Measurements from ENCODE around the gene BSND.

The BSND gene

DNA sequence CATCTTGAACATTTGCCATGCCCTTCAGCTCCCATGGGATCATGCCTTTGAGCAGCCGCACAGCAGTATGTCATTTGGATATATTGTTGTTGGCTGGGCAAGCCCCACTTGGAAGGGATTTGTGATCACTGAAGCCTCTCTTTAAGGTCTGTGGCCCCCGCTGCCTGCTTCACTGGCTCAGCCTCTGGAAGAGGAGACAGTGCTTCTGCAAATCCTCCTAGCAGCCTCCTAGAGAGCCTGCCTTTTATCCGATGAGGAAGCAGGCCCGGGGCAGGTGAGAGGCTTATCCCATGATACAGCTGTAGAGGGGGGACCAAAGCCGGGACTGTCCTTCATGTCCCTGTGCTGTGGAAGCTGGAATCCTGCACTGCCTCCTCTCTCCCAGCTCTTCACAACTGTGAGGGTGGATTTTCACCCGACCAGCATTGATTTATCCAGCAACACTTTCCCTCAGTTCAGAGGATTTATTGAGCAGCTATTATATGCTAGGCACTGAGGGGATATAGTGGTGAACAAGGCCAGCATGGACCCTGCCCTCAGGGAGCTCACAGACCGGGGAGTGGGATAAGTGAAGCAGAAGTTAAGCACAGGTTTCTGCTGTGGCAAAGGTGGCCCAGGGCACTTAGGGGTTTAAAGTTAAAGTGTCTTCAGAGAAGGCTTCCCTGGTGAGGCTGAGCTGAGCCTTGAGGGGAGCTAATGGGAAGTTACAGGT, 14.4 kb upstream of the BSND start:
- Mint-ChIP-seq H3K9me3 (no peaks in the 10 kb centered on the region), H3K27me3 (peaks cover 21% of the 10 kb centered on the region), H3K4me1 (no peaks in the 10 kb centered on the region), H3K27ac (no peak overlapping the region), H3K36me3 (no peaks in the 10 kb centered on the region), H3K4me3 (no peak overlapping the region)

DNA sequence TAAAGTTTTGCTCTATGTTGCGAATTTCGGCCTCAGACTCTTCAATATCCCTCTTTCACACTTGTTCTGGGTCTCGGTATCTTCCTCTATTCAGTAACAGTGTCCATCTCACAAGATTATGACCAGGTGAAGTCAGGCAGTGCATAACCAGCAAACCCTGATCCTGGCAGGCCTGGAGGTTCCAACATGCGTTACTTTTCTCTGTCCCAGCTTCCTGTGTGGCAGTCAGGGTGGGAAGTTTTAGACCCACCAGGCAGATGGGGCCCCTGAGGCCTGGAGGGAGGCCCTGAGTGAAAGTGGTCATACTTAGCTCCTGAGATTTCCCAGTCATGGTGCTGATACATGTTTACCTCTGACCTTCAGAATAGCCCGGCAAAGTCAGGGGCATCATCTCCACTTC, 13.2 kb upstream of the BSND start:
- Mint-ChIP-seq H3K4me3 (no peak overlapping the region), H3K9me3 (no peaks in the 10 kb centered on the region), H3K4me1 (no peaks in the 10 kb centered on the region), H3K27ac (no peak overlapping the region), H3K27me3 (peaks cover 16% of the 10 kb centered on the region), H3K36me3 (no peaks in the 10 kb centered on the region)

DNA sequence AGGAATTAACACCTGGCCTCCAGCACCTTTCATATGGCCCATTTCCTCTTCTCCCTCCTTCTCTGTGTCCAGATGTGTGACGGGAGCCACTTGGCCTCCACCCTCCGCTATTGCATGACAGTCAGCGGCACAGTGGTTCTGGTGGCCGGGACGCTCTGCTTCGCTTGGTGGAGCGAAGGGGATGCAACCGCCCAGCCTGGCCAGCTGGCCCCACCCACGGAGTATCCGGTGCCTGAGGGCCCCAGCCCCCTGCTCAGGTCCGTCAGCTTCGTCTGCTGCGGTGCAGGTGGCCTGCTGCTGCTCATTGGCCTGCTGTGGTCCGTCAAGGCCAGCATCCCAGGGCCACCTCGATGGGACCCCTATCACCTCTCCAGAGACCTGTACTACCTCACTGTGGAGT, 12.7 kb upstream of the BSND start:
- H3K27ac Mint-ChIP-seq = no peak overlapping the region
- peaks cover 15% of the 10 kb centered on the region for H3K27me3 Mint-ChIP-seq
- no peak overlapping the region for H3K4me3 Mint-ChIP-seq
- H3K9me3 Mint-ChIP-seq = no peaks in the 10 kb centered on the region
- no peaks in the 10 kb centered on the region for H3K4me1 Mint-ChIP-seq
- no peaks in the 10 kb centered on the region for H3K36me3 Mint-ChIP-seq

DNA sequence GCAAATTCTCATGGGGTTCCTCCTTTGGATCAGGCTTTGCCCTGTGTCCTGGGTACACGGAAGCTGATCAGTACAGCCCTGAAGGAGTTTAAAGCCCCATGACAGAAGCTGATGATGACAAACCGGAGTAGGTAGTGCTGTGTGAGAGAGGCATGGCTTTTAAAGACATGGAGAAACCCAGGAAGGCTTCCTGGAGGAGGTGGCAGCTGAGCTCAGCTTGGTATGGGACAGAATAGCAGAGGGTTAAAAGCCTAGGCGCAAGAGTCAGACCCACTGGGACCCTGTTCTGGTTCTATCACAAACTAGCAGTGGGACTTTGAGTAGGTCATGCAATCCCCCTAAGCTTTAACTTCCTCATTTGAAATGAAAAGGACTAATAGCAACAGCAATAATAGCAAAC, 12.2 kb upstream of the BSND start:
- Mint-ChIP-seq H3K27ac (peak overlapping the region; percentile 26), H3K4me3 (no peak overlapping the region), H3K9me3 (no peaks in the 10 kb centered on the region), H3K36me3 (no peaks in the 10 kb centered on the region), H3K27me3 (peaks cover 10% of the 10 kb centered on the region), H3K4me1 (no peaks in the 10 kb centered on the region)

DNA sequence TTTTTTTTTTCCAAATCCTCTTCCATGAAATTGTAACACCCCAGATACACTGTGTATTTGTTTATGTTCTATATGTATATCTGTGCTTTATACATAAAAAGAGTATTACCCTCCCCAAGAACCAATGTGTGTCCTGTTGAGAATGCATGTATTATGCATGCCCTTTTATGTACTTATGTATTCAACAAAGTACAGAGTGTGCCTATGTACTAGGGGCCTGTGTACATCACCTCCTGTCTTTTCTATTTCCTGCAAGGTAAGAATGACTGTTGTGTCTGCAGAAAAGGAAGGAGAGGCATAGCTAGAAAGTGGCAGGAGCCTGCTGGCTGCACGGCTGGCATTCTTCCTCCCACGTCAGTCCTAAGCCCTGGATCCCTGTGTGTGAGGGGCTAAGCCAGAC, 11.3 kb upstream of the BSND start:
- Mint-ChIP-seq H3K27me3 (peaks cover 3% of the 10 kb centered on the region), H3K4me1 (no peaks in the 10 kb centered on the region), H3K4me3 (no peak overlapping the region), H3K9me3 (no peaks in the 10 kb centered on the region), H3K27ac (no peak overlapping the region), H3K36me3 (no peaks in the 10 kb centered on the region)

DNA sequence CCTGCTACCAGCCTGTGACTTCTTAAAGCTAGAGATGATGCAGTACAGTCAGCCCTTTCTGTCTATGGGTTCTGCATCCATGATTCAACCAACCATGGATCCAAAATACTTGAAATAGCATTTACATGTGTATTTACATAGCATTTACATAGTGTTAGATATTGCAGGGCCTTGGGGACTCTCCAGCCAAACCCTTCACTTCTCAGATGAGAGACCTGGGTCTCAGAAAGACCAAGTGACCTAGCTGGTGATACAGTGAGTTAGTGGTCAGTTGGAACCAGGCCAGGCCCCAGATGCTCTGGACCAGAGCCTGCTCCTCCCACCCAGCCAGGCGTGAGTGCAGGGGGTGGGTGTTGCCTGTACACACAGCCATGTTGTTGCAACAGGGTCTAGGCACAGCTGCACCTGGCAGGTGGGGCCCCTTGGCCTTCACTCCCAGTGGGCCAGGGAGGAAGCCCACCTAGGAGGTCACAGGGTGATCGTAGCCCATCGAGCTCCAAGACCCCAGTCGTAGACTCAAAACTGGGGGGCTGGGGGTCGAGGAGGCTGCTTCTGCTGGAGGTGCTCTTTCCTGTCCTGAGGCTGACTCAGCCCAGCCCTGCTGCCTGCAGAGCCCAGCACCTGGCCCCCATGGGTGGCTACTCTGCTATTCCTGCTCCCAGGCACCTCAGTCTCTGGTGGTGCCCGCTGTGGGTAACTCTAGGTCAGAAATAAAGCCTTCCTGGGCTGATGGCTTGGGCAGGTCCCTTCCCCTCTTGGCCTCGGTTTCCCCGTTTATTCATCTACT, 10.6 kb upstream of the BSND start:
- H3K4me3 Mint-ChIP-seq = no peak overlapping the region
- H3K4me1 Mint-ChIP-seq = no peaks in the 10 kb centered on the region
- H3K27ac Mint-ChIP-seq = no peak overlapping the region
- no peaks in the 10 kb centered on the region for H3K36me3 Mint-ChIP-seq
- H3K27me3 Mint-ChIP-seq = peaks cover 2% of the 10 kb centered on the region
- no peaks in the 10 kb centered on the region for H3K9me3 Mint-ChIP-seq

DNA sequence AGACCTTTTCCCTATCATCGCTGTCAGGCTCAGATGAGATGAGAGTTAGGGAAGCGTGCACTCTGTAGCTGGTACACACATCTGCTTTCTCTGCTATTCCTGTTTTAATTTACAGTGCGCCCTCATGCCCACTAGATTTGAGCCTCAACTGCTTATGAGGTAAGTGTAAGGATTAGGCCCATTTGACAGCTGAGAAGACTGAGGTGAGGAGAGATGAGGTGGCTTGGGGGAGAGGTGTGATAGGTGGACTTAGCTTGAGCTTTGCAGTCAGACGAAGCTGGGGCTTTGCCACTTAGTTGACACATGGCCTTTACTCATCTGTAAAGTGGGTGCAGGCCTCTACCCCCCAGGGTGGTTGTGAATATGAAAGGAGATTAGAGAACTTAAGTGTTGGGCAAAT, 9.8 kb upstream of the BSND start:
- H3K27me3 Mint-ChIP-seq = peaks cover under 1% of the 10 kb centered on the region
- H3K9me3 Mint-ChIP-seq = no peaks in the 10 kb centered on the region
- H3K4me3 Mint-ChIP-seq = no peak overlapping the region
- no peaks in the 10 kb centered on the region for H3K36me3 Mint-ChIP-seq
- no peaks in the 10 kb centered on the region for H3K4me1 Mint-ChIP-seq
- H3K27ac Mint-ChIP-seq = peak overlapping the region; percentile 55

DNA sequence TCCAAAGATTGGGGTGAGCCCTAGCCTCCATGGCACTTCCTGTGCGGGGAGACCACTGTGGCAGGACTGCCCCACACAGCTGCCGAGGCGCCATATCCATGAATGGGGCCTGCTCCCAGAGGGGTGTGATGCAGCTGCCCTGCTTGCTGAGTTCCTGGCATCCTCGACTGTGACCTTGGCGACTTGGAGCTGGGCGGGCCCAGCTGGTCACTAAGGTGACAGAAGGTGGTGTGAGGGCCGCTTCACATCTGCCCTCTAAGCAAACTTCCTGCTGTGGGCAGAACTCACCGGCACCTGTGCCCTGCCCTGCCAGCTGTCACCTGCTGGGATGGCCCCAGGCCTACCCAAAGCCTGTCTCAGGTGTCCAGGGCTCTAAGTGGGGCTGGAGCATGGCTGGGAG, 9.3 kb upstream of the BSND start:
- H3K4me1 Mint-ChIP-seq = no peaks in the 10 kb centered on the region
- H3K36me3 Mint-ChIP-seq = no peaks in the 10 kb centered on the region
- no peaks in the 10 kb centered on the region for H3K27me3 Mint-ChIP-seq
- no peak overlapping the region for H3K4me3 Mint-ChIP-seq
- no peaks in the 10 kb centered on the region for H3K9me3 Mint-ChIP-seq
- no peak overlapping the region for H3K27ac Mint-ChIP-seq

DNA sequence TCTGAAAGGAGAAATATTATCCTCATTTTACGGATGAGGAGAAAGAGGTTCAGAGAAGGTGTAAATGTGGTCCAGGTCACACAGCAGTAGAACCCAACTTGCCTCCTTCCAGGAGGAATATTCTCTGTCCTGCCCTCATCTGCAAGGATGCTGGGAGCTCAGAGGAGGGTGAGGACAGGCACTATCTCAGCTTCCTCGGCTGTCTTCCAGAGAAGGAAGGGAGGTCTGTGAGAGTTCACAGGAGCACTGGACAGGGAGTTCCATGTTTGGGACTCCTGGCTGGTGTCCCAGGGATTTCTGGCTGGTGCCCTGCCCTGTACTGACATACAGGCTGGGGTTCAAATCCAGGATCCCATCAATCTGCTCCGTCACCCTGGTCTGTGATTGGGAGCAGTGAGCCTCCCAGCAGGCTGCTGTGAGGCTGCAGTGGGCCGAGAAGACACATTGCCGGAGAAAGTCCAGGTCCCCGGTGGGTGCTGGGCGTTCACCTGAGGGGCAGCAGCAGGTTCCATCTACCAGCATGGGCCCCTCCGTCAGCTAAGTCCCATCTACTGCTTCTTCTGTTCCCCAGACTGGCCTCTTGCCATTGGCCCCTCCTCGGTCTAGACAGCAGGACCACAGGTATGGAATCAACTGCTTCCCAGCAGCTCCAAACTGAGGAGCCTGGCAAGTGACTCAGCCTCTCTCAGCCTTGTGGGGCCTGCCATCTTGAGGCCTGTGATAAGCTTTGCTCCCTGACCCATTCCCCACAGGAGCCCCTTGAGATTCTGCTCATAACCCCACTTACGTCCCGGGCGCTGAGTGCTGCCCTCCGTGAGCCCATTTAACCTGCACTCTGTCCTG, 8.5 kb upstream of the BSND start:
- H3K27ac Mint-ChIP-seq = no peak overlapping the region
- H3K4me3 Mint-ChIP-seq = no peak overlapping the region
- H3K9me3 Mint-ChIP-seq = no peaks in the 10 kb centered on the region
- H3K36me3 Mint-ChIP-seq = no peaks in the 10 kb centered on the region
- H3K4me1 Mint-ChIP-seq = peaks cover 1% of the 10 kb centered on the region
- no peaks in the 10 kb centered on the region for H3K27me3 Mint-ChIP-seq

DNA sequence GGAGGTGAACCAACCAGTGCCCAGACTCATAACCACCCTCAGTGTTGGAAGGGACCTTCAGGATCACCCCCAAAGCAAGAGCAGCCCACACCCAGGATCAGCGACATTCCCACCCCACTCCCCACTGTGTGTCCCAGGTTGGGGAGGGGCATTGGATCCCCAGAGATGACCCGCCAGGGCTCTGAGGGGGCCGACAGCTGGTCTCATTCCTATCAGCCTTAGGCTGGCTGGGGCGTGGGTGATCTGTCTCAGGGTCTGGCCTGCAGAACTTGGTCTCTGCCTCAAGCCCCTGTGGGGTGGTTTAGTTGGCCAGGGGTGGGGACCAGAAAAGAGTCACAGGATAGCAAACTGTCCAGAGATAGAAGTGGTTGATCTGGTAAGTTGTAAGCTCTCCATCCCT, 7.8 kb upstream of the BSND start:
- no peaks in the 10 kb centered on the region for H3K9me3 Mint-ChIP-seq
- no peaks in the 10 kb centered on the region for H3K36me3 Mint-ChIP-seq
- H3K27me3 Mint-ChIP-seq = peaks cover 6% of the 10 kb centered on the region
- H3K4me1 Mint-ChIP-seq = peaks cover 8% of the 10 kb centered on the region
- H3K27ac Mint-ChIP-seq = no peak overlapping the region
- no peak overlapping the region for H3K4me3 Mint-ChIP-seq

DNA sequence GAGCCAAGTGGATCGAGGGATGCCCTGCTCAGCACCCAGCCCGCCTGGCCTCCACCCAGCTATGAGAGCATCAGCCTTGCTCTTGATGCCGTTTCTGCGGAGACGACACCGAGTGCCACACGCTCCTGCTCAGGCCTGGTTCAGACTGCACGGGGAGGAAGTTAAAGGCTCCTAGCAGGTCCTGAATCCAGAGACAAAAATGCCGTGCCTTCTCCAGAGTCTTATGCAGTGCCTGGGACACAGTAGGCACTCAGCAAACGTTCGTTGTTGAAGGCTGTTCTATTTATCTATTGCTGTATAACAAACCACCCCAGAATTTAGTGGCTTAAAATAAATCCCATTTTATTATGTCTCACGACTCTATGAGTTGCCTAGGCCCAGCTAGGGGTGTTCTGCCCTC, 6.8 kb upstream of the BSND start:
- H3K36me3 Mint-ChIP-seq = no peaks in the 10 kb centered on the region
- H3K9me3 Mint-ChIP-seq = no peaks in the 10 kb centered on the region
- H3K27ac Mint-ChIP-seq = no peak overlapping the region
- H3K4me3 Mint-ChIP-seq = no peak overlapping the region
- H3K27me3 Mint-ChIP-seq = peaks cover 15% of the 10 kb centered on the region
- H3K4me1 Mint-ChIP-seq = peaks cover 18% of the 10 kb centered on the region

DNA sequence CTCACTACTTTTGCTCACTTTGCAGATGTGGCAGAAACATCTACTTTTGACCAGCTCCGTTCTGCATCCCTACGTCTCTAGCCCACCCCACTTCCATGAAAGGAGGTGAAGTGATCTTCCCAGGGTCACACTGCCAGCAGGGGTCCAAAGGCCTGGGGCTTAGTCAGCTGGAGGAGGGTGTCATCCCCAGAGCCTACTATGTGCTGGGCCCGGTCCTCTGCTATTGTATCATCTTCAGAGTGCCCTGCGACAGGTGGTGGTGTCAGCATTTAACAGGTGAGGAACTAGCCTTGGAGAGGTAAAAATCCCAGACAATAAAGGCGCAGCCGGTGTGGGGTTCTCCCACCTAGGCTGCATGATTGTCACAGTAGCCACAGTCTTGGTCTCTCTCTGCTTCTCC, 5.6 kb upstream of the BSND start:
- no peak overlapping the region for H3K27ac Mint-ChIP-seq
- H3K27me3 Mint-ChIP-seq = peaks cover 19% of the 10 kb centered on the region
- no peak overlapping the region for H3K4me3 Mint-ChIP-seq
- peaks cover 22% of the 10 kb centered on the region for H3K4me1 Mint-ChIP-seq
- H3K36me3 Mint-ChIP-seq = no peaks in the 10 kb centered on the region
- no peaks in the 10 kb centered on the region for H3K9me3 Mint-ChIP-seq

DNA sequence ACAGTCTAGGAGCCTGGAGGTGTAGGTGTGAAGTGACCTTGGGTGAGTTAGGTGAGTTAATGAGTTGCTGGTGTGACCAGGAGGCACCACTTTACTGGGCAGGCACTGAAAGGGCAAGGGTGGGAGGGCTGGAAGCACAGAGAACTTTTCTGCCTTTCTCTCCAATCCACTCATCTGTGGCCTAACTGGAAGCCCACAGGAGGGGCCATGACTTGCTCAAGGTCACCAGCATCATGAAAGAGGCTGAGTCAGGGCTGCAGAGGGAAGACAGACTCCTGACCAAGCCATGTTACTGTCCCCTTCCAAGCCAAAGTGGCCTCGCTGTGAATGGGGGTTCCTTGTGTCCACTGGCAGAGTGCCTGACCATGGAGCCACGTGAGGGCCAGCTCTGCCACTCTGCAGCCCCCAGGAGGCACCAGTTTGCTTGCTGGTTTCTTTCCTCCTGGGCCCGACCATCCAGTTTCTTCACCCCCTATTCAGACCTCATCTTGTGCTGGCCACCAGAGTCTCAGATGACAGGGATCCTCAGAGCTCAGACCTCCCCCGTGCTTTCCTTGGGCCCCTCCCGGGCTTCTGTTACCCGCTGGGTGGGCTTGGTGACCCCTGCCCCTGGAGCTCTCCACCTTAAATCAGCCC, 4.3 kb upstream of the BSND start:
- Mint-ChIP-seq H3K4me1 (peaks cover 22% of the 10 kb centered on the region), H3K9me3 (no peaks in the 10 kb centered on the region), H3K4me3 (no peak overlapping the region), H3K27me3 (peaks cover 19% of the 10 kb centered on the region), H3K27ac (no peak overlapping the region), H3K36me3 (no peaks in the 10 kb centered on the region)

DNA sequence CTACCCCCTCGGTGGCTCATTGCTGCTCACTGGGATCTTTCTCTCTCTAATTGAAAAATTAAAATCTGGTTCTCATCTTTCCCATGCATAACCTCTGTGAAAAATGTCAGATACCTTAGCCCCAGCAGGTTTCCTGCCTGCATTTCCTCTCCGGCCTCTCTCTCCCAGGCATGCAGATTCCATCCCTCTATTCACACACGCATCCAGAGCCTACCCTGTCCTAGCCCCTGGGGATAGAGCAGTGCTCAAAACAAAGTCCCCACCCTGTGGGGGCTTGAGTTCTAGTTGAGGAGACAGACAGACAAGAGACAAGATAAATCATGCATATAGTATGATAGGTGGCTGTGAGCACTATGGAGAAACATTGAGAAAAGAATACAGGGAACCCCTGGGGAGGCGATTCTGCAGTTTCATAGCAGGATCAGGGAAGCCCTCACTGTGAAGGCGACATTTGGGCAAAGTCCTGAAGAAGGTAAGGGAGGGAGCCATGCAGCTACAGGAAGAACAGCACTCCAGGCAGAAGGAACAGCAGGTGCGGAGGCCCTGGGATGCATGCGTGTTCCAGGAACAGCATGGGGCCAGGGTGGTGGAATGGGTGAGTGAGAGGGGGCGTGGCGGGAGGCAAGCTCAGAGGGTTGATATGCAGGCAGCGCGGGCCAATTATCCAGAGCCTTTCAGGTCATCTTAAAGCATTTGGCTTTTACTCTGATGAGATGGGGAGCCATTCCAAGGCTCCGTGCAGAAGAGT, 3.5 kb upstream of the BSND start:
- peaks cover 22% of the 10 kb centered on the region for H3K4me1 Mint-ChIP-seq
- H3K4me3 Mint-ChIP-seq = peak overlapping the region; percentile 12
- no peaks in the 10 kb centered on the region for H3K9me3 Mint-ChIP-seq
- H3K27me3 Mint-ChIP-seq = peaks cover 21% of the 10 kb centered on the region
- H3K27ac Mint-ChIP-seq = no peak overlapping the region
- no peaks in the 10 kb centered on the region for H3K36me3 Mint-ChIP-seq

DNA sequence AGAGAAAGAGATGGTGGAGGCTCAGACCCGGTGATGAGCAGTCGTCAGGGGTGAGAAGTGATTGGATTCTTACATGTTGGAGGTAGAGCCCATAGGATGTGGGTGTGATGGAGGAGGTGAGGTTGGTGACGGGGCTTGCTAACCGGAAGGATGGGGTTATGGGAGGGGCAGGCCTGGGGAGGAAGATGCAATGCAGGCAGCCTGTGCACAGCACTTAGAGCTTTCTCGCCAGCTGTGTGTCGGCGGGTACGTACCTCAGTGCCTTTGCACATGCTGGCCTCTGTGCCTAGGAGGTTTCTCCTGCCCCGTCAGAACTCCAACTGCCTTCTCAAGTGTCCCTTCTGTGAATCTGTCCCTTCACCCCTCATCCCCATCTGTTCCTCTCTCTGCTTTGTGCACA, 2.9 kb upstream of the BSND start:
- Mint-ChIP-seq H3K27ac (peak overlapping the region; percentile 52), H3K36me3 (no peaks in the 10 kb centered on the region), H3K4me1 (peaks cover 22% of the 10 kb centered on the region), H3K27me3 (peaks cover 21% of the 10 kb centered on the region), H3K4me3 (peak overlapping the region; percentile 12), H3K9me3 (no peaks in the 10 kb centered on the region)
